ENCODE data around the gene ASPM.
A peak's percentile ranks its signal among the peaks of the same experiment; 100 is the strongest.

The ASPM gene, protein sequence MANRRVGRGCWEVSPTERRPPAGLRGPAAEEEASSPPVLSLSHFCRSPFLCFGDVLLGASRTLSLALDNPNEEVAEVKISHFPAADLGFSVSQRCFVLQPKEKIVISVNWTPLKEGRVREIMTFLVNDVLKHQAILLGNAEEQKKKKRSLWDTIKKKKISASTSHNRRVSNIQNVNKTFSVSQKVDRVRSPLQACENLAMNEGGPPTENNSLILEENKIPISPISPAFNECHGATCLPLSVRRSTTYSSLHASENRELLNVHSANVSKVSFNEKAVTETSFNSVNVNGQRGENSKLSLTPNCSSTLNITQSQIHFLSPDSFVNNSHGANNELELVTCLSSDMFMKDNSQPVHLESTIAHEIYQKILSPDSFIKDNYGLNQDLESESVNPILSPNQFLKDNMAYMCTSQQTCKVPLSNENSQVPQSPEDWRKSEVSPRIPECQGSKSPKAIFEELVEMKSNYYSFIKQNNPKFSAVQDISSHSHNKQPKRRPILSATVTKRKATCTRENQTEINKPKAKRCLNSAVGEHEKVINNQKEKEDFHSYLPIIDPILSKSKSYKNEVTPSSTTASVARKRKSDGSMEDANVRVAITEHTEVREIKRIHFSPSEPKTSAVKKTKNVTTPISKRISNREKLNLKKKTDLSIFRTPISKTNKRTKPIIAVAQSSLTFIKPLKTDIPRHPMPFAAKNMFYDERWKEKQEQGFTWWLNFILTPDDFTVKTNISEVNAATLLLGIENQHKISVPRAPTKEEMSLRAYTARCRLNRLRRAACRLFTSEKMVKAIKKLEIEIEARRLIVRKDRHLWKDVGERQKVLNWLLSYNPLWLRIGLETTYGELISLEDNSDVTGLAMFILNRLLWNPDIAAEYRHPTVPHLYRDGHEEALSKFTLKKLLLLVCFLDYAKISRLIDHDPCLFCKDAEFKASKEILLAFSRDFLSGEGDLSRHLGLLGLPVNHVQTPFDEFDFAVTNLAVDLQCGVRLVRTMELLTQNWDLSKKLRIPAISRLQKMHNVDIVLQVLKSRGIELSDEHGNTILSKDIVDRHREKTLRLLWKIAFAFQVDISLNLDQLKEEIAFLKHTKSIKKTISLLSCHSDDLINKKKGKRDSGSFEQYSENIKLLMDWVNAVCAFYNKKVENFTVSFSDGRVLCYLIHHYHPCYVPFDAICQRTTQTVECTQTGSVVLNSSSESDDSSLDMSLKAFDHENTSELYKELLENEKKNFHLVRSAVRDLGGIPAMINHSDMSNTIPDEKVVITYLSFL (N-terminal part only)

DNA sequence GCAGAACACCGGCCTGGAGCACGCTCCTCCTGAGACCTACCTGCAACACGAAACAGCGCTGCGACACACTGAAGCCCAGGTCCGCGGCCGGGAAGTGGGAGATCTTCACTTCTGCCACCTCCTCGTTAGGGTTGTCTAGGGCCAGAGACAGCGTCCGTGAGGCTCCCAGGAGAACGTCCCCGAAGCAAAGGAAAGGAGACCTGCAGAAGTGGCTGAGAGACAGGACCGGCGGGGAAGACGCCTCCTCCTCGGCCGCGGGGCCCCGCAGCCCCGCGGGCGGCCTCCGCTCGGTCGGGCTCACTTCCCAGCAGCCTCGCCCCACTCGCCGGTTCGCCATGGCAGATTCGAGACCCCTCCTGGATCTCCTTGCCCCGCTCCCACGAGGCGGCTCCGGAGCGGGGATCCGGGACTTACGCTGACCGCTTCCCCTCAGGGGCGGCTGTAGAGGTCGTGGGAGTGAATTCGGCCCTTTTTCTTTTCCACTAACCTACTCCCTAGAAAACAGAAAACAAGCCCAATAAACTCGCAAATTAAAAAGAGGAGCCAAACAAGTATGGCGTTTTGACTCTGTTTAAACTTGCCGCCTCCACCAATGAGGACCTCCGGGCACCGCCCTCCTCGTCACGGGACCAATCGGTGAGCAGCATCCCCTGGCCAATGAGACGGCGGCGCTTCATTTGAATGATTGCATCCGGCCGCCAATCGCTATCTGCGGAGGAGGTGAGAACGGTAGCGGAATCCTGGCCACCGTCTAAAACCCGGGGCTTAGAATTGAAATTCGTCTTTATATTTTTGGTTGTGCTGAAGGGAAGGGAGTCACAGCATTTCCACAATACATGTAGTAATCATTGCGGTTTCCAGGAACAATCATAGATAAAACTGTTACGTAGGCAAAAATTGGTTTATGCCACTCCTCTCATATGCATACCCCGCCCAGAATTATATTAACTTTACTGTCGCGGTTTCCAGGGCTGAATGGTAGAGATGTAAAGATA lies at the start of gene ASPM:
Gene ASPM (minus strand): TSS at position 569 of the 995 bp plus-strand sequence. CDS start 232 bp downstream, at position 337.
- DNase-seq, result peak; percentile 97

DNA sequence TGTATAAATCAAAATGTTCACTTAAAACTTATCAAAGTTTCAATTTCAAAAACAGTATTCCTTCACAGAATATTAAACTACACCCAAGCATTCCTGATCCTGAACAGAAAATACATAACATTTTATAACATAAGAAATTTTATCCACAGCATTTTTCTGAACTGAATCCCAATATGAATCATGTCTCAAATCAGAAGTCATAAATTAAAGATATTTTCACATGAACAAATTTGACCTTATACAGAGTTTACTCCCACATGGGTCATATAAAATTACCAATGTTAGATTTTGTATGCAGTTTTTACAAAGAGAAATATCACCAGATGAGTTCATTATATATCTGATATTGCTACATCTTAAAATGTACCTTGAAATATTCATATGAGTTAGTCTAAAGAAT lies 48.6 kb upstream of the ASPM start:
- DNase-seq, result no peak

DNA sequence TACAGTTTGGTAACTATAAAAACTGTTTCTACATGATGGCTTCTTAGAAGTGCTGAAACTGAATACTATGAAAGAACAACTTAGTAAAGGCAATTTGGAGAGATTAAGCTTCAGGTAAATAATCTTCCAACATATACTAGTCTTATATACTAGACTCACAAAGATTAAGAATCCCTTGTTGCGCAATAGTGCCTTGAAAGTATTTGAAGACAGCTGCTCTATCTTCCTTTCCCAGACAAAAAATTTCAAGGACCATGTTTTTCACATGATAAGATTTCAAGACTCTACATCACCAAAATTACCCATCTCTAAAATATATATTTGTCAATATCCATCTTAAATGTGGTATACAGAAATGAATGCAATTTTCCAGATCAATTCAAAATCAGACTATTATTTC lies 37.7 kb upstream of the ASPM start:
- no peak for DNase-seq

DNA sequence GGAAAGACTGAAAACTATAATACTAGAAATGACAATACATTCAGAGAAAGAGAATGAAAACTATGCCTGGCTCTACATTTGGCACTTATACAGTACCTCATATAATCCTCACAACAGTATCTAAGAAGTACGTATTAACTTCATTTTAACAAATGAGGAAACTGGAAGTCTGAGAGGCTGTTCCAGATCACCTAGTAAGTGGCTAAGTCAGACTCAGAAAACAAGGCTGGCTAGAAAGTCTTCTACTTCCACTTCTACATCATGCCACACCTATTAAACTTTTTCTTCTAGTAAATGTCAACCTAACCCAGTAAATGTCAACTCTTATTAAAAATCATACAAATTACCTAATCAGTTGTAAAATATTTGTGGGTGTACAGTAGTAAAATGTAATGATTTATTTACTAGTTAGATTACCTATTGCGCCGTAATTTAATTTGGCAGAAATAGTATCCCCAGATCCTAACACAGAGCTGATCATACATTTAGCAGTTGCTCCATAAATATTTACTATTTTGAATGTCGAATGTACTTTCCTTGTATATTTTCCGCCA lies 36.8 kb upstream of the ASPM start:
- no peak for DNase-seq

DNA sequence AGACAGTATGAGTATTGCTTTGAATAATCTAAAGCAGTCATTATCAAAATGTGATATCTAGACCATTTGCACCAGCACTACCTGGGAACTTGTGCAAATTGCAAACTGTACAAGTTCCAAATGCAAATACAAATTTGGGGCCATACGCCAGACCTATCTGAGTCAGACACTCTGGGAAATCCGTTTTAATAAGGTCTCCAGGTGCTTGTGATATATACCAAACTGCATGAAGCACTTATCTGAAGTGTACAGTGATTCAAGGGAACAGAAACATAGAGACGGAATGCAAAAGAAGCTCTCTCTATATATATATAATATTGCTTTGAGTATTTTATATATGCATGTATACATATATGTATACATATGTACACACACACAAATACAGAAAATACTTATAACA lies 36.2 kb upstream of the ASPM start:
- no peak for DNase-seq

DNA sequence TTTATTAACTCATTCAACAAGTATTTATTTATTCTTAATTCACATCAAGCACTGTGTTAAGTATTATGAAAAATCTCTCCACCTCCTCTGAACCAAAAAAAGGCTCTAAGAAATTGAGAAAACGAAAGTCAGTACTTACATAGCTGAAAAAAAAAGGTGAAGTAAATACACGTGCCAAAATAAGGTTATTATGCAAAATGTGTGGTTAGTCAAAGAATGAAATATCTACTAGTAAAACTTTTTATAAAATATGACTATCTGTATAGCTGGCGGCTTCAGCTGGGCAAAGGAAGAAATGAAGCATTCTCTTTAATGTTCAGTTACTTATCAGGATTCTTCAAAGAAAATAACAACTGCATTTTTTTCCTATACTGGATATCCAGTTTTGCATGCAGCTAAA lies 35.5 kb upstream of the ASPM start:
- no peak for DNase-seq

DNA sequence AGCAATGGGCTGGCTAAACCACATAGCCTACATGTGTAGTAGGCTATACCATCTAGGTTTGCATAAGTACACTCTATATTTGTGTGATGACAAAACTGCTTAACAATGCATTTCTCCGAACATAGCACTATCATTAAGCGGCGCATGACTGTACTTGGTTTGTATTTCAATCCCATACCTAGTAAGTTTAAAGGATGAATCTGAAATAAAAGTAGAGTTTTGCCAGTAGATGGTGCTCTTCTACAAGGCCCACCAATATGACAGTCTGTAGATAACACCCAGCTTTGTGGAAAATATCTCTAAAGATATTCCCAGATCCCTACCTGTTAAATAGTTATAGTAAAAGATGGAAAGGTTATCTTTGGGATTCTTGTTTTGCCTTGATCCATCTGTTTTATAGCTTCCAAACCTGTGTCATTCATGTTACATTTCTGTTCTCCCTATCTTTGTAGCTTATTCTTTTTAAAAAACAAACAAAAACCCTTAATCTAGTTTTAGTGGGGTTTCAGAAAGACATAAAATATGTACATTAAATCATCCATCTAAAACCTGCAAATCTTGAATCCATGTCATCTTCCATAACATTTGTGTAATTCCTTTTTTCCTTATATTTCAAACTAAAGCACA lies 33.9 kb upstream of the ASPM start:
- DNase-seq, result peak; percentile 72

DNA sequence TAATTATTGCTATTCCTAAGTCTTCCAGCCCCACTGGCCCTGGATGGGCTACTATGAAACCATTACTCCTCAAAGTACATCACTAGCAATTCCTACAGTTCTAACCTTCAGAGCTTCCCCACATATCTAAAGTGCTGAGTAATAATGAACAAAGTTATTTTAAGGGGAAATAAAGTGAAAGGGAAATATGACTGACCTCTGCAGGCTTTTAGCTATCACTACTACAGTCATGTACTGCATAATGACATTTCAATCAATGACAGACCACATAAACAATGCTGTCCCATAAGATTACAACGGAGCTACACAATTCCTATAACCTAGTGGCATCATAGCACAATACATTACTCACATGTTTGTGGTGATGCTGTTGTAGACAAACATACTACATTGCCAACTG lies 32.5 kb upstream of the ASPM start:
- no peak for DNase-seq

DNA sequence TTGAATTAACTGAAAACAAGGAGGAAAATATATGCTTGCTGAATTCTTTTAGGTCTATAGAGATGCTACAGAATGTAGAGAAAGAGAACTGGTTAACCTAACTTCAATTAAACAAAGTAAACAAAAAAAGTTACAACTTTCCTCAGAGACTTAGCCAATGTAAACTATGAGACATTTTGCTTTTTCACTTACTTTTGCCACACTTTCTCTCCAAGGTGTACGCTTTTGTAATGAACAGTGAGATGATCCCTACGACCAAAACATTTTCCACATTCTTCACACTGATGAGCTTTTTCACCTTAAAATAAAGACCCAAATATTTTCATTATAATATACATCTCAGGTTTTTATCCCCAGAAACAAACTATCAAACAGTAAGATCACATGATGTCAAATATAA lies 28.3 kb upstream of the ASPM start:
- no peak for DNase-seq

DNA sequence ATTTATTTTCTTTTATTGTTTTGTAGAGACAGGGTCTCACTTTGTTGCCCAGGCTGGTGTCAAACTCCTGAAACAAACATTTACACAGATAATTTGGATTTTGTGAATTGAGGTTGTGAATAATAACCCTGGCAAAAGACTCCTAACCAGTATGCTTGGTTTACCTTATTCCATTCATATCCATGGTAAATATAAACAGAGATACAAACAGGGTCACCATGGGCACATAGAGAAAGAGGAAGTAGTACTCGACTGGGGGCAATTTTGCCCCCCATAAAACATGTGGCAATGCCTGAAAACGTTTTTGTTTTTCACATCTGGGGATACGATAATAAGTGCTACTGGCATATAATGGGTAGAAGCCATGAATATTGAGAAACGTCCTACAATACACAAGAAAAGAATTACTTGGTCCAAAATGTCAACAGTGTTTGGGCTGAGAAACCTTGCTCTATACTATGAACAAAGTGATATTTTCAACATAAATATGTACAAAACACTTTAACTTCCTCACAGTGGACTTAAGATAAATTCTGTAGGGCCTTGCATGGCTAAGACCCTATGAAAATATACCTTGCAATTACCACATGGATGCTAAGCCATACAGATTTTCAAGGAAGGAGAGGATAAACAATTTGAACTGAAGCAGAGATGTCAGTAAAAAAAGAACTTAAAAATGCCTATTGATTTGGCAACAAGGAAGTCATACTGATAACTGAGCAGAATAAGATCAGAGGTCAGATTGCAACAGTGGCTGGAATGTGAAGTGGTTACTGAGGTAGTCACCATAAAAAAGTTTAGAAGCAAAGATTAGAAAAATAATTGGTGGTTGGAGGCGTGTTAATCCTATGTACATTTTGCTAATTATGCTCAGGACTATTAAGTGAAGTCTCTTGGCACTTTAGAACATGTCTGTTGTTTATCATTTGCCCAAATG lies 27.4 kb upstream of the ASPM start:
- no peak for DNase-seq

DNA sequence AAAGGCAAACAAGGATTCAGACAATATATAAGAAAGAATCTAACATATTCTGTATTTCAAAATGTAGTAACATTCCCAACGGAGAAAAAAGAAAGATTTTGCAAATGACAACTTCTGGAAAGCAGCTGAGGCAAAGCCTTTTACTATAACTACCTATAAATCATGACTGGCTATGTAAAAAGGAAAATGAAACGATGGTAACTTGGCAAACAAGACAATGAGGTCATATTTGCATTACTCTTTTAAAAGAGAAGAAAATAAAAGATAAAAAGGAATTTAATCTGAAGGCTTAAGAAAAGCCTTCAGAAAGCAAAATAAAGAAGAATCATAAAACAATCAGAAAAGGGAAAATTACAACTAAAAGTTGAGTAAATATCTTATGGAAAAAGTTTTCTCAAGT lies 25.1 kb upstream of the ASPM start:
- DNase-seq, result peak; percentile 52

DNA sequence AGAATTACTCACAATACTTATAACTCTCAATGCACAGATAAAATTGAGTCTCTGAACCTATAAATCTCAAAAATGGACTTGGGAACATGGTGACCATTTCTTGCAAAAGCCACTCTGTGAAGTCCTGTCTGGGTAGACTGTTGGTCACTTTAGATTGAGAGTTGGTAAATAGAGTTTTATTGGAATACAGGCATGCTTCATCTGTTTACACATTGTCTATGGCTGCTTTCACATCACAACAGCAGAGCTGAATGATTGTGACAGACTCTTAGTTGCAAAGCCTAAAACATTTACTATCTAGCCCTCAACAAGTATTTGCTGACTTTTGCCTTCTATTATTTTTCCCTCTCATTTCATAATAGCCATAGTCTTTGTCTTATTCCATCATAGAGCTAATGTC lies 24.1 kb upstream of the ASPM start:
- peak; percentile 43 for DNase-seq

DNA sequence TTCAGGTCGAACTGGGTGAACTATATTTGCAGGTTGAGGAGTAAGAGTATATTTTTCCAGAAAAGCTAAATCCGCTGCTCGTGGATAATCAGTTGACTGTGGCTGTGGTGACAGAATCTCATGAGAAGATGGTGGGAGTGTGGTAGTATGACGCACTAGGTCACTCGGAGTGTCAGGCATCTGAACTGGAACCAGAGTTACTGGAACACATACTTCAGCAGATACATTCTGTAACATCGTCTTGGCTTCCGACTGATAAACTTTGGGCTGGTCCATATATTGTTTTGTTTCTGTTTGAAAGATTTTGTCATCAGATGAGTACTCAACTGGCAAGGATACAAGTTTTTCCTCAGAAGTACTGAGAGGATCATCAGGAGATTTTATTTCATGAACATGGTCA lies 13.0 kb upstream of the ASPM start:
- no peak for DNase-seq

DNA sequence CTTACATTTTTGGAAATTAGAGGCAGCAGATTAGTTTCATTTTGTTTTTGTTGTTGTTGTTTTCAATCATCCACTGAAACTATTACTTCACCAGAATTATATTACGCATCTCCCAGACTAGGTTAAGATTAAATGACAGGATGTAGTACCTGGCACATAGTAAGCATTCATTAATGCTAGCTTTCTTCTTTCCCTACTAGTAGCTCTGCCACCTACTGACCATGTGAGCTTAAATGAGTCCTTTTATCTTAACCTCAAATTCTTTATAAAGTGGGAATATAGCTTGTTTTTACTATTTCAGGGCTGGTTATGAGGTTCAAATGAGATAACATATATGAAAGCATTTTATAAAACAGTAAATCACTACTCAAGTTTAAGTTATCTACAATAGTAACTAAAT lies 10.2 kb upstream of the ASPM start:
- DNase-seq, result no peak

DNA sequence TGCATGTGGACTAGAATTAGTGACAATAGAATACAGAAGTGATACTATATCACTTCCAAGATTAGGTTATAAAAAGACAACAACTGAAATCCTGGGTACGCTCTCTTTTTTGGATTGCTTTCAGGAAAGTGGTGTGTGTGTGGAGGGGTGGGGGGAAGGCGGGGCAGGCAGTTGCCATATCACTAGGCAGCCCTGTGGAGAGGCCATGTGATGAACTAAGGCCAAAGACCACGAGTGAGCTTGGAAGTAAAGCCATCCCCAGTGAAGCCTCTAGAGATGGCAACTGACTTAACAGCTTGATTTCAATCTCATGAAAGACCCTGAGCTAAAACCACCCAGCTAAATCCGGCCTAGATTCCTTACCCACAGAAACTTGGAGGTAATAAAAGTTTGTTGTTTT lies 6.2 kb upstream of the ASPM start:
- DNase-seq, result no peak

DNA sequence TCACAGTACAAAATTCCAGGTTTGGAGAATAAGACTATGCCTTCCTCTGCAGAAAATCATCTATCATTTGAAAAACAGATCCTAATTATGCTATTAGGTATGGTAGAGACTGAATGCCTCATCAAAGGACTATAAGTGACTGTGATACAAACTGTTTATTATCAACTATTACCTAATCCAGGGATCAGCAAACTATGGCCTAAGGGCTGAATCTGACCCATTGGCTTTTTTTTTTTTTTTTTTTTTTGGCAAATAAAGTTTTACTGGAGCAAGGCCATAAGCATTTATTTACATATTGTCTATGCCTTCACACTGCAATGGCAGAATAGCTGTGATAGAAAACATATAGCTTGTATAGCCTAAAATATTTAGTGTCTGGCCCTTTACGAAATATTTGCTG lies 4.7 kb upstream of the ASPM start:
- no peak for DNase-seq

DNA sequence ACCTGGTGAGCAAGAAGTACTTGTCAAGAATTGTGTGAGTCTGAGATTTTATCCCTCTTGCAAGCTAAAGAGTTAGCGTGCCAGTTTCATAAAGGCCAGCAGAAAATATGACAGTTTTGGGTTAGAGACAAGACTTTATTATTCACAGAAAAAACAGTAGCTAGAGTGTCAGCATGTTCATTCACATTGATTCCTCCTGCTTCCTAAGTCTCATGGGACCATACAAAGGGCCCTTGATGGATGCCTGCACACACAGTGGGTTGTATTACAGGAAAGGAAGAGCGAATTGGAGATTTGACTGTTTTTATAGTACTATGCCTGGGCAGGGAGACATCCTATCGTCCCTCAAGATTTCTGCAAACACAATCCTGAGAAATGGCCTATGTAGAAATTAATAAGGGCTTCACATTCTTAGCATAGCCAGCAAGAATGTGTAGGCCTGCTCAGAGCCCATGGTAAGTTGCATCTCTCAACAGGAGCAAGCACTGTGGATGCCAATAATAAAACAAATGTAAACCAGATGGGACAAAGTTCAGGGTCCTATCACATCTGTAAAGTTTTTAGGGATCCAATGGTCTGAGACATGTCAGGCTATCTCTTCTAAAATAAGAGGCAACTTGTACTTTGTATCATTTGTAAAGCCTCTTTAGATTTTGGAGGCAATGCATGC lies 4.0 kb upstream of the ASPM start:
- DNase-seq, result no peak

DNA sequence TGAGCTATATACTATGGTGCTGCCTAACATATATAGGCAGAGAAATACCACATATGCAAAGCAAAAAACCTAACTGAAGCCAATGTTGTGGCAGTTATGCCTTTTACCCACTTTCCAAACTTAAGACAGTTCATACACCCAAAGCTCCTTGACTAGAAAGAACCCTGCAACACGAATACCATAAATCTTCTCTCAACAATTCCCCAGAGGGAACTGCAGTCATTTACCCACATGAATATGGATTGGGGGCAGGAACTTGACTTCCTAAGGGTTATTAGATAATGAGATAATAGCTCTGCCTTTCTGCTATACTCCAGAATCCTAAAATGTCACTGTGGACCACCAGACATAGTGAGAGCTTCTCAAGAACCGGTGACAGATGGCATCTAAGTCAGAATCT lies 2.9 kb upstream of the ASPM start:
- no peak for DNase-seq

DNA sequence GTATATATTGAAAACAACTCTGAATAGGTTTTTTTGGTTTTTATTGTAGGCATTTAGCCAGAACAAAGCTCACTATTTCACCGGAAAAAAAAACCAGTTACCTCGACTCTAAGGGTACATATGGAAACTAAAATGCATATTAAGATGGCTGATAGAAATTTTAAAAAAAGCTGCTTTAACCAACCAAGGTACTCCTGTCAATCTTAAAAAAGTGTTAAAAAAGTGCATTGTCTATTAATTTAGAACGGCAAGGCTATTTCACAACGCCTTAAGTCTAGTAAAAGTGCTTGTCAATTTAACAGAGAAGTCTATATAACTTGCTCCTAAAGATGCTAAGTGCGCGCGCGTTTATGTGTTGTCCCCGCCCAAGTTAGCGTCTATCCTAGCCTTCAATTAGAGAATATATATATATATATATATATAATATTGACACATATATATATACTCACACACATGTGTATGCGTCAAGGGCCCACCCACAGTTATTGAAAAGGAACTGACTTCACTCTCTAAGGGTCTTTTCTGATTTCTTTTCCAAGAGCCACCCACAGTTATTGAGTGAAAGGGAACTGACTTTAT lies 934 bp downstream of the ASPM start:
- DNase-seq, result peak; percentile 37

All from DMS53 (cell line).